ENCODE data around the gene TUSC2. TPM values are rescaled to one million over a fixed set of nuclear protein-coding genes. Genes with fewer than 3 reads are reported as not detected.

Gene TUSC2
- polyA plus RNA-seq, 1 donor from 2014 or later, result 88.8 TPM

GRCh38 chr3:50297384-50297775 is 30.6 kb downstream of the TUSC2 start:
- Histone ChIP-seq H3K4me2 (ENCODE audit: low read length) (no peak overlapping the region), H3K27me3 (ENCODE audit: insufficient read depth, low read depth, low read length) (no peaks in the 10 kb centered on the region), H3K9me2 (ENCODE audit: insufficient read depth, low read length) (no peaks in the 10 kb centered on the region), H3F3A (ENCODE audit: insufficient read depth, low read length, poor library complexity, severe bottlenecking) (no peaks in the 10 kb centered on the region), H3K27ac (ENCODE audit: low read length) (no peak overlapping the region), H3K79me2 (replicated peaks; ENCODE audit: insufficient read depth, low read length) (no peaks in the 10 kb centered on the region), H3K9ac (ENCODE audit: low read length) (no peak overlapping the region), H4K20me1 (ENCODE audit: insufficient read depth) (no peaks in the 10 kb centered on the region), H3K36me3 (ENCODE audit: insufficient read depth, low read length) (no peaks in the 10 kb centered on the region), H3K4me3 (ENCODE audit: low read length) (no peak overlapping the region), H2AFZ (ENCODE audit: low read depth, low read length) (no peak overlapping the region), H3K9me3 (ENCODE audit: low read length) (no peaks in the 10 kb centered on the region)
- TF ChIP-seq SMC3 (conservative IDR thresholded peaks at IDR 0.05; ENCODE audit: poor library complexity), result no peak
- no peak for TF ChIP-seq EP300 (conservative IDR thresholded peaks at IDR 0.05; ENCODE audit: poor library complexity, severe bottlenecking)
- TF ChIP-seq CTCF (IDR thresholded peaks at IDR 0.05; ENCODE audit: poor library complexity, severe bottlenecking), result no peak
- TF ChIP-seq TAF1 (IDR thresholded peaks at IDR 0.05; ENCODE audit: low read depth), result no peak
- no peak for TF ChIP-seq REST (IDR thresholded peaks at IDR 0.05; ENCODE audit: borderline replicate concordance)
- no peak for TF ChIP-seq EZH2 (IDR thresholded peaks at IDR 0.05; ENCODE audit: borderline replicate concordance, insufficient read depth, low read length, poor library complexity, severe bottlenecking)
- TF ChIP-seq POLR2AphosphoS5 (IDR thresholded peaks at IDR 0.05), result no peak
- TF ChIP-seq MXI1 (conservative IDR thresholded peaks at IDR 0.05; ENCODE audit: poor library complexity, severe bottlenecking), result no peak
- no peak for TF ChIP-seq RAD21 (conservative IDR thresholded peaks at IDR 0.05)

- no peaks in the 10 kb centered on the region for H4K20me1 ChIP-seq (ENCODE audit: insufficient read depth)
- no peak overlapping the region for H3K4me3 ChIP-seq (ENCODE audit: low read length)
- no peak overlapping the region for H3K27ac ChIP-seq (ENCODE audit: low read length)
- no peaks in the 10 kb centered on the region for H3K9me3 ChIP-seq (ENCODE audit: low read length)
- TF ChIP-seq SMC3 (conservative IDR thresholded peaks at IDR 0.05; ENCODE audit: poor library complexity) (no peak), POLR2AphosphoS5 (IDR thresholded peaks at IDR 0.05) (no peak)
- no peak overlapping the region for H2AFZ ChIP-seq (ENCODE audit: low read depth, low read length)
- H3K79me2 ChIP-seq (replicated peaks; ENCODE audit: insufficient read depth, low read length), result no peaks in the 10 kb centered on the region
- H3K27me3 ChIP-seq (ENCODE audit: insufficient read depth, low read depth, low read length), result no peaks in the 10 kb centered on the region
- H3K4me2 ChIP-seq (ENCODE audit: low read length), result no peak overlapping the region
- no peaks in the 10 kb centered on the region for H3F3A ChIP-seq (ENCODE audit: insufficient read depth, low read length, poor library complexity, severe bottlenecking)
- H3K9me2 ChIP-seq (ENCODE audit: insufficient read depth, low read length), result no peaks in the 10 kb centered on the region
- no peaks in the 10 kb centered on the region for H3K36me3 ChIP-seq (ENCODE audit: insufficient read depth, low read length)
- H3K9ac ChIP-seq (ENCODE audit: low read length), result no peak overlapping the region
Observed at GRCh38 chr3:50296721-50297383, 31.2 kb downstream of the TUSC2 start.

All from neural cell (in vitro differentiated cells).